AG10803 (cell line): ENCODE results near the gene CTCFL.

ENCODE experiments used
- DNase-seq: peaks from one replicate; pipeline ENCODE4 v3.0.0; 2010; ENCODE audit warnings: low read depth
- H3K4me3 ChIP-seq: 2 replicates; pipeline ENCODE4 v1.5.1; 2011; ENCODE audit warnings: mild to moderate bottlenecking, low read length, control low read depth
- CTCF ChIP-seq: conservative IDR thresholded peaks from 2 replicates; pipeline ENCODE4 v1.5.1; 2011; ENCODE audit warnings: mild to moderate bottlenecking, low read length, control low read depth, inconsistent platforms

Gene CTCFL

GRCh38 chr20:57524511-57525176 is at the start of gene CTCFL:
Gene CTCFL (minus strand): TSS chr20:57525140. CDS start chr20:57524205, 935 bp downstream.
- no peak for TF ChIP-seq CTCF
- H3K4me3 ChIP-seq = no peak within 1 kb of the TSS
- no peak for DNase-seq

GRCh38 chr20:57573894-57574293 is 49.0 kb upstream of the CTCFL start:
- no peak overlapping the region for H3K4me3 ChIP-seq
- no peak for DNase-seq

GRCh38 chr20:57573242-57573641 is 48.3 kb upstream of the CTCFL start:
- no peak overlapping the region for H3K4me3 ChIP-seq
- TF ChIP-seq CTCF = no peak
- no peak for DNase-seq

More at GRCh38 chr20:57573894-57574293, 49.0 kb upstream of the CTCFL start:
- no peak for TF ChIP-seq CTCF

GRCh38 chr20:57571782-57572416 is 47.0 kb upstream of the CTCFL start:
- H3K4me3 ChIP-seq = no peak overlapping the region
- no peak for DNase-seq
- TF ChIP-seq CTCF = no peak

- no peak for TF ChIP-seq CTCF
- DNase-seq = no peak
- H3K4me3 ChIP-seq = no peak overlapping the region
Observed at GRCh38 chr20:57570920-57571319, 46.0 kb upstream of the CTCFL start.

GRCh38 chr20:57570145-57570850 is 45.4 kb upstream of the CTCFL start:
- TF ChIP-seq CTCF = no peak
- DNase-seq = no peak
- H3K4me3 ChIP-seq = no peak overlapping the region
